Activated T-cell treated with anti-CD3 and anti-CD28 coated beads, Interleukin-2, amount 50 U/mL, for 24 hours (primary cell): ENCODE data around the gene LMO7.

Experiments
- DNase-seq: peaks from one replicate; pipeline ENCODE4 v3.0.0-alpha.2; 2020
- H3K27ac Mint-ChIP-seq: 2 replicates; pipeline ENCODE4 v1.8.0; 2020; ENCODE audit warnings: mild to moderate bottlenecking, mixed read lengths
- H3K27me3 Mint-ChIP-seq: 2 replicates; pipeline ENCODE4 v1.8.0; 2020; ENCODE audit warnings: mixed read lengths
- H3K36me3 Mint-ChIP-seq: 2 replicates; pipeline ENCODE4 v1.8.0; 2020; ENCODE audit warnings: low read depth, mixed read lengths
- H3K4me1 Mint-ChIP-seq: 2 replicates; pipeline ENCODE4 v1.8.0; 2020; ENCODE audit warnings: low read depth, mixed read lengths
- H3K4me3 Mint-ChIP-seq: 2 replicates; pipeline ENCODE4 v1.8.0; 2020; ENCODE audit warnings: mild to moderate bottlenecking, moderate library complexity, mixed read lengths
- H3K9me3 Mint-ChIP-seq: 2 replicates; pipeline ENCODE4 v1.8.0; 2020; ENCODE audit warnings: mixed read lengths

LMO7 gene

GRCh38 chr13:75635828-75636435, at the start of gene LMO7:
LMO7 (plus strand) TSS chr13:75636330; CDS start chr13:75636658, 328 bp downstream.
- Mint-ChIP-seq H3K36me3 (no peaks in the 10 kb centered on the region), H3K4me3 (peak within 1 kb of the TSS; percentile 78), H3K9me3 (no peaks in the 10 kb centered on the region), H3K4me1 (peaks cover 12% of the 10 kb centered on the region), H3K27me3 (peaks cover 18% of the 10 kb centered on the region), H3K27ac (peak within 1 kb of the TSS; percentile 52)
- DNase-seq: peak; percentile 62

GRCh38 chr13:75587679-75588078, 48.5 kb upstream of the LMO7 start:
- Mint-ChIP-seq H3K36me3 (peaks cover 69% of the 10 kb centered on the region), H3K4me1 (peaks cover 13% of the 10 kb centered on the region), H3K27ac (no peak overlapping the region), H3K9me3 (peaks cover 12% of the 10 kb centered on the region), H3K27me3 (no peaks in the 10 kb centered on the region), H3K4me3 (no peak overlapping the region)
- no peak for DNase-seq

GRCh38 chr13:75596657-75597182, 39.4 kb upstream of the LMO7 start:
- H3K4me1 Mint-ChIP-seq: no peaks in the 10 kb centered on the region
- H3K36me3 Mint-ChIP-seq: peaks cover 77% of the 10 kb centered on the region
- H3K27me3 Mint-ChIP-seq: no peaks in the 10 kb centered on the region
- H3K4me3 Mint-ChIP-seq: no peak overlapping the region
- no peaks in the 10 kb centered on the region for H3K9me3 Mint-ChIP-seq
- no peak overlapping the region for H3K27ac Mint-ChIP-seq
- no peak for DNase-seq

GRCh38 chr13:75600371-75600770, 35.8 kb upstream of the LMO7 start:
- no peak for DNase-seq
- no peaks in the 10 kb centered on the region for H3K4me1 Mint-ChIP-seq
- H3K9me3 Mint-ChIP-seq: no peaks in the 10 kb centered on the region
- no peak overlapping the region for H3K4me3 Mint-ChIP-seq
- H3K36me3 Mint-ChIP-seq: peaks cover 81% of the 10 kb centered on the region
- no peaks in the 10 kb centered on the region for H3K27me3 Mint-ChIP-seq
- no peak overlapping the region for H3K27ac Mint-ChIP-seq

- H3K4me3 Mint-ChIP-seq: no peak overlapping the region
- H3K4me1 Mint-ChIP-seq: no peaks in the 10 kb centered on the region
- peaks cover 81% of the 10 kb centered on the region for H3K36me3 Mint-ChIP-seq
- no peak for DNase-seq
- H3K9me3 Mint-ChIP-seq: no peaks in the 10 kb centered on the region
- no peak overlapping the region for H3K27ac Mint-ChIP-seq
- H3K27me3 Mint-ChIP-seq: no peaks in the 10 kb centered on the region
Measured at GRCh38 chr13:75603038-75603437, 33.1 kb upstream of the LMO7 start.

- DNase-seq: no peak
- Mint-ChIP-seq H3K27me3 (no peaks in the 10 kb centered on the region), H3K4me3 (no peak overlapping the region), H3K27ac (no peak overlapping the region), H3K36me3 (peaks cover 59% of the 10 kb centered on the region), H3K9me3 (no peaks in the 10 kb centered on the region), H3K4me1 (no peaks in the 10 kb centered on the region)
Measured at GRCh38 chr13:75607447-75607846, 28.7 kb upstream of the LMO7 start.

- Mint-ChIP-seq H3K27ac (no peak overlapping the region), H3K4me1 (no peaks in the 10 kb centered on the region), H3K9me3 (no peaks in the 10 kb centered on the region), H3K27me3 (no peaks in the 10 kb centered on the region), H3K4me3 (no peak overlapping the region), H3K36me3 (peaks cover 48% of the 10 kb centered on the region)
- no peak for DNase-seq
Measured at GRCh38 chr13:75610466-75610865, 25.7 kb upstream of the LMO7 start.

- Mint-ChIP-seq H3K27ac (no peak overlapping the region), H3K9me3 (no peaks in the 10 kb centered on the region), H3K4me1 (no peaks in the 10 kb centered on the region), H3K36me3 (peaks cover 36% of the 10 kb centered on the region), H3K4me3 (no peak overlapping the region), H3K27me3 (no peaks in the 10 kb centered on the region)
- no peak for DNase-seq
Measured at GRCh38 chr13:75612354-75612753, 23.8 kb upstream of the LMO7 start.

- no peaks in the 10 kb centered on the region for H3K4me1 Mint-ChIP-seq
- H3K4me3 Mint-ChIP-seq: no peak overlapping the region
- H3K36me3 Mint-ChIP-seq: peaks cover 17% of the 10 kb centered on the region
- DNase-seq: no peak
- no peaks in the 10 kb centered on the region for H3K27me3 Mint-ChIP-seq
- H3K9me3 Mint-ChIP-seq: no peaks in the 10 kb centered on the region
- no peak overlapping the region for H3K27ac Mint-ChIP-seq
Measured at GRCh38 chr13:75617230-75617629, 18.9 kb upstream of the LMO7 start.

GRCh38 chr13:75618308-75618707, 17.8 kb upstream of the LMO7 start:
- Mint-ChIP-seq H3K27me3 (no peaks in the 10 kb centered on the region), H3K4me1 (no peaks in the 10 kb centered on the region), H3K27ac (no peak overlapping the region), H3K4me3 (no peak overlapping the region), H3K36me3 (peaks cover 14% of the 10 kb centered on the region), H3K9me3 (no peaks in the 10 kb centered on the region)
- DNase-seq: no peak

- no peak overlapping the region for H3K4me3 Mint-ChIP-seq
- no peaks in the 10 kb centered on the region for H3K27me3 Mint-ChIP-seq
- H3K4me1 Mint-ChIP-seq: no peaks in the 10 kb centered on the region
- no peak overlapping the region for H3K27ac Mint-ChIP-seq
- DNase-seq: no peak
- H3K36me3 Mint-ChIP-seq: peaks cover 26% of the 10 kb centered on the region
- H3K9me3 Mint-ChIP-seq: no peaks in the 10 kb centered on the region
Measured at GRCh38 chr13:75620020-75620419, 16.1 kb upstream of the LMO7 start.

GRCh38 chr13:75621147-75621546, 15.0 kb upstream of the LMO7 start:
- no peaks in the 10 kb centered on the region for H3K27me3 Mint-ChIP-seq
- peaks cover 32% of the 10 kb centered on the region for H3K36me3 Mint-ChIP-seq
- H3K9me3 Mint-ChIP-seq: no peaks in the 10 kb centered on the region
- H3K4me1 Mint-ChIP-seq: no peaks in the 10 kb centered on the region
- no peak overlapping the region for H3K27ac Mint-ChIP-seq
- no peak overlapping the region for H3K4me3 Mint-ChIP-seq
- DNase-seq: no peak

GRCh38 chr13:75628801-75629200, 7.3 kb upstream of the LMO7 start:
- Mint-ChIP-seq H3K9me3 (no peaks in the 10 kb centered on the region), H3K4me3 (no peak overlapping the region), H3K4me1 (peaks cover 3% of the 10 kb centered on the region), H3K27ac (no peak overlapping the region), H3K36me3 (peaks cover 28% of the 10 kb centered on the region), H3K27me3 (no peaks in the 10 kb centered on the region)
- DNase-seq: no peak

- DNase-seq: no peak
- H3K4me1 Mint-ChIP-seq: peaks cover 12% of the 10 kb centered on the region
- H3K27ac Mint-ChIP-seq: no peak overlapping the region
- H3K9me3 Mint-ChIP-seq: no peaks in the 10 kb centered on the region
- H3K27me3 Mint-ChIP-seq: peaks cover 17% of the 10 kb centered on the region
- H3K36me3 Mint-ChIP-seq: no peaks in the 10 kb centered on the region
- H3K4me3 Mint-ChIP-seq: no peak overlapping the region
Measured at GRCh38 chr13:75633285-75633684, 2.8 kb upstream of the LMO7 start.

- Mint-ChIP-seq H3K36me3 (no peaks in the 10 kb centered on the region), H3K4me1 (peaks cover 12% of the 10 kb centered on the region), H3K27ac (no peak overlapping the region), H3K9me3 (no peaks in the 10 kb centered on the region), H3K27me3 (peaks cover 18% of the 10 kb centered on the region), H3K4me3 (peak overlapping the region; percentile 54)
- no peak for DNase-seq
Measured at GRCh38 chr13:75635101-75635827, 866 bp upstream of the LMO7 start.
